ENCODE results near the gene POLR2E. TPM values are rescaled to one million over a fixed set of nuclear protein-coding genes. Genes with fewer than 3 reads are reported as not detected.

POLR2E gene
- polyA plus RNA-seq, 1 experiment = 292 TPM

GRCh38 chr19:1125601-1126467 is 30.7 kb upstream of the POLR2E start:
- DNase-seq (ENCODE audit: low read depth) = no peak
- TF ChIP-seq, protein P1, sequence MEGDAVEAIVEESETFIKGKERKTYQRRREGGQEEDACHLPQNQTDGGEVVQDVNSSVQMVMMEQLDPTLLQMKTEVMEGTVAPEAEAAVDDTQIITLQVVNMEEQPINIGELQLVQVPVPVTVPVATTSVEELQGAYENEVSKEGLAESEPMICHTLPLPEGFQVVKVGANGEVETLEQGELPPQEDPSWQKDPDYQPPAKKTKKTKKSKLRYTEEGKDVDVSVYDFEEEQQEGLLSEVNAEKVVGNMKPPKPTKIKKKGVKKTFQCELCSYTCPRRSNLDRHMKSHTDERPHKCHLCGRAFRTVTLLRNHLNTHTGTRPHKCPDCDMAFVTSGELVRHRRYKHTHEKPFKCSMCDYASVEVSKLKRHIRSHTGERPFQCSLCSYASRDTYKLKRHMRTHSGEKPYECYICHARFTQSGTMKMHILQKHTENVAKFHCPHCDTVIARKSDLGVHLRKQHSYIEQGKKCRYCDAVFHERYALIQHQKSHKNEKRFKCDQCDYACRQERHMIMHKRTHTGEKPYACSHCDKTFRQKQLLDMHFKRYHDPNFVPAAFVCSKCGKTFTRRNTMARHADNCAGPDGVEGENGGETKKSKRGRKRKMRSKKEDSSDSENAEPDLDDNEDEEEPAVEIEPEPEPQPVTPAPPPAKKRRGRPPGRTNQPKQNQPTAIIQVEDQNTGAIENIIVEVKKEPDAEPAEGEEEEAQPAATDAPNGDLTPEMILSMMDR (IDR thresholded peaks at IDR 0.05; ENCODE audit: insufficient read depth, low read depth, low read length) = no peak
- POLR2A ChIA-PET = no interaction called here
- Histone ChIP-seq H3K36me3 (ENCODE audit: control insufficient read depth, insufficient read depth, low read length) (peaks cover 62% of the 10 kb centered on the region), H3K4me3 (ENCODE audit: low read depth, low read length) (no peak overlapping the region), H3K27me3 (ENCODE audit: control insufficient read depth, insufficient read depth, low read length) (no peaks in the 10 kb centered on the region)
- CTCF ChIA-PET = interaction anchor here (2.9 to 3.1 kb wide), 2 partner anchors 12 to 13 kb away, joined by 8 to 20 read pairs; no protein-coding TSS in a partner anchor

GRCh38 chr19:1123885-1124677 is 28.9 kb upstream of the POLR2E start:
- TF ChIP-seq, protein P1 (IDR thresholded peaks at IDR 0.05; ENCODE audit: insufficient read depth, low read depth, low read length) = no peak
- ChIA-PET CTCF (interaction anchor here (3.1 kb wide), 1 partner anchor 11 kb away, joined by 20 read pairs; no protein-coding TSS in a partner anchor), POLR2A (interaction anchor here (1.1 kb wide), 1 partner anchor 145 kb away, joined by 3 read pairs; no protein-coding TSS in a partner anchor)
- no peak for DNase-seq (ENCODE audit: low read depth)
- peaks cover 65% of the 10 kb centered on the region for H3K36me3 ChIP-seq (ENCODE audit: control insufficient read depth, insufficient read depth, low read length)
- H3K4me3 ChIP-seq (ENCODE audit: low read depth, low read length) = no peak overlapping the region
- no peaks in the 10 kb centered on the region for H3K27me3 ChIP-seq (ENCODE audit: control insufficient read depth, insufficient read depth, low read length)

GRCh38 chr19:1123381-1123780 is 28.2 kb upstream of the POLR2E start:
- TF ChIP-seq, protein P1 (IDR thresholded peaks at IDR 0.05; ENCODE audit: insufficient read depth, low read depth, low read length) = no peak
- ChIA-PET POLR2A (interaction anchor here (1.1 kb wide), 1 partner anchor 145 kb away, joined by 3 read pairs; no protein-coding TSS in a partner anchor), CTCF (interaction anchor here (3.1 kb wide), 1 partner anchor 10 kb away, joined by 20 read pairs; no protein-coding TSS in a partner anchor)
- no peak for DNase-seq (ENCODE audit: low read depth)
- no peak overlapping the region for H3K4me3 ChIP-seq (ENCODE audit: low read depth, low read length)
- H3K27me3 ChIP-seq (ENCODE audit: control insufficient read depth, insufficient read depth, low read length) = no peaks in the 10 kb centered on the region
- peaks cover 70% of the 10 kb centered on the region for H3K36me3 ChIP-seq (ENCODE audit: control insufficient read depth, insufficient read depth, low read length)

- no peak overlapping the region for H3K4me3 ChIP-seq (ENCODE audit: low read depth, low read length)
- ChIA-PET POLR2A (interaction anchor here (1.1 kb wide), 1 partner anchor 146 kb away, joined by 3 read pairs; no protein-coding TSS in a partner anchor), CTCF (interaction anchor here (3.1 kb wide), 1 partner anchor 10 kb away, joined by 20 read pairs; no protein-coding TSS in a partner anchor)
- TF ChIP-seq, protein P1 (IDR thresholded peaks at IDR 0.05; ENCODE audit: insufficient read depth, low read depth, low read length) = no peak
- DNase-seq (ENCODE audit: low read depth) = no peak
- no peaks in the 10 kb centered on the region for H3K27me3 ChIP-seq (ENCODE audit: control insufficient read depth, insufficient read depth, low read length)
- peaks cover 71% of the 10 kb centered on the region for H3K36me3 ChIP-seq (ENCODE audit: control insufficient read depth, insufficient read depth, low read length)
These were observed 27.8 kb upstream of the POLR2E start for GRCh38 chr19:1122972-1123363.
